ENCODE data around the gene HOXB9. TPM values are rescaled to one million over a fixed set of nuclear protein-coding genes. Genes with fewer than 3 reads are reported as not detected.

The HOXB9 gene
- total RNA-seq, 1 experiment from 2014 or later = not detected

GRCh38 chr17:48601207-48601538, 25.0 kb downstream of the HOXB9 start:
- H3K79me1 ChIP-seq (ENCODE audit: insufficient read depth, low read depth, low read length, poor library complexity, severe bottlenecking) = no peaks in the 10 kb centered on the region
- no peaks in the 10 kb centered on the region for H3K79me2 ChIP-seq (ENCODE audit: insufficient read depth, low read length)
- H2BK15ac ChIP-seq (ENCODE audit: low read depth, low read length) = no peak overlapping the region
- H2BK20ac ChIP-seq (ENCODE audit: low read depth, low read length, poor library complexity, severe bottlenecking) = no peak overlapping the region
- Mint-ChIP-seq H3K36me3 (ENCODE audit: insufficient read depth in 1 of 3, low read depth in 3 of 3) (no peaks in the 10 kb centered on the region), H3K27ac (no peak overlapping the region), H3K4me3 (no peak overlapping the region; a peak in 1 of 5 replicates), H3K4me1 (peaks cover 8 to 18% of the 10 kb centered on the region in 2 experiments; a peak in 3 of 4 replicates), H3K27me3 (ENCODE audit: low read depth) (peaks cover 100% of the 10 kb centered on the region), H3K9me3 (peaks cover 0 to 15% of the 10 kb centered on the region in 2 experiments; a peak in 4 of 5 replicates)
- no peak overlapping the region for H2BK12ac ChIP-seq (ENCODE audit: insufficient read length, low read depth, low read length)
- no peak overlapping the region for H3K56ac ChIP-seq (ENCODE audit: insufficient read length, low read depth, low read length)
- H3K4ac ChIP-seq (ENCODE audit: low read depth, low read length) = no peak overlapping the region
- no peak overlapping the region for H3K18ac ChIP-seq (ENCODE audit: insufficient read length, low read depth, low read length)
- H3K23ac ChIP-seq (ENCODE audit: insufficient read length, low read depth, low read length) = no peak overlapping the region
- H2AK5ac ChIP-seq (ENCODE audit: insufficient read length, low read length) = no peak overlapping the region
- TF ChIP-seq, protein P1, sequence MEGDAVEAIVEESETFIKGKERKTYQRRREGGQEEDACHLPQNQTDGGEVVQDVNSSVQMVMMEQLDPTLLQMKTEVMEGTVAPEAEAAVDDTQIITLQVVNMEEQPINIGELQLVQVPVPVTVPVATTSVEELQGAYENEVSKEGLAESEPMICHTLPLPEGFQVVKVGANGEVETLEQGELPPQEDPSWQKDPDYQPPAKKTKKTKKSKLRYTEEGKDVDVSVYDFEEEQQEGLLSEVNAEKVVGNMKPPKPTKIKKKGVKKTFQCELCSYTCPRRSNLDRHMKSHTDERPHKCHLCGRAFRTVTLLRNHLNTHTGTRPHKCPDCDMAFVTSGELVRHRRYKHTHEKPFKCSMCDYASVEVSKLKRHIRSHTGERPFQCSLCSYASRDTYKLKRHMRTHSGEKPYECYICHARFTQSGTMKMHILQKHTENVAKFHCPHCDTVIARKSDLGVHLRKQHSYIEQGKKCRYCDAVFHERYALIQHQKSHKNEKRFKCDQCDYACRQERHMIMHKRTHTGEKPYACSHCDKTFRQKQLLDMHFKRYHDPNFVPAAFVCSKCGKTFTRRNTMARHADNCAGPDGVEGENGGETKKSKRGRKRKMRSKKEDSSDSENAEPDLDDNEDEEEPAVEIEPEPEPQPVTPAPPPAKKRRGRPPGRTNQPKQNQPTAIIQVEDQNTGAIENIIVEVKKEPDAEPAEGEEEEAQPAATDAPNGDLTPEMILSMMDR (conservative IDR thresholded peaks at IDR 0.05) = no peak
- no peak overlapping the region for H4K8ac ChIP-seq (replicated peaks; ENCODE audit: insufficient read length, low read depth, low read length)
- no peak overlapping the region for H2AFZ ChIP-seq (ENCODE audit: low read length)
- no CpG with 5 or more reads among the region's 4 CpGs for WGBS (ENCODE audit: extremely low coverage, insufficient read length, low lambda C conversion rate)
- DNase-seq = no peak
- no peak overlapping the region for H3K14ac ChIP-seq (ENCODE audit: insufficient read depth, low read length)
- peaks cover 100% of the 10 kb centered on the region for H3K27me3 ChIP-seq (ENCODE audit: insufficient read depth, low read length)
- H2BK120ac ChIP-seq (ENCODE audit: low read depth, low read length, poor library complexity, severe bottlenecking) = no peak overlapping the region
- no peak overlapping the region for H3K27ac ChIP-seq (ENCODE audit: insufficient read length, low read depth, low read length)
- H3K9me3 ChIP-seq (ENCODE audit: control insufficient read depth, low read depth, low read length) = no peaks in the 10 kb centered on the region
- no peak overlapping the region for H3T11ph ChIP-seq (ENCODE audit: low read length)
- H3K4me2 ChIP-seq (ENCODE audit: insufficient read depth, insufficient read length, low read length) = no peak overlapping the region
- H3K4me1 ChIP-seq (ENCODE audit: insufficient read depth, low read length) = no peaks in the 10 kb centered on the region
- no peak overlapping the region for H4K5ac ChIP-seq (ENCODE audit: insufficient read length, low read depth, low read length)
- H4K20me1 ChIP-seq (ENCODE audit: control insufficient read depth, insufficient read depth, insufficient read length) = no peaks in the 10 kb centered on the region
- no peak overlapping the region for H3K9ac ChIP-seq (ENCODE audit: extremely low read depth, insufficient read length, low read length)
- no peaks in the 10 kb centered on the region for H3K23me2 ChIP-seq (ENCODE audit: insufficient read length, low read depth, low read length, poor library complexity, severe bottlenecking)
- no peak overlapping the region for H4K91ac ChIP-seq (ENCODE audit: insufficient read length, low read depth, low read length)
- no peak overlapping the region for H2BK5ac ChIP-seq (ENCODE audit: insufficient read length, low read length)

All from H9 (cell line).